Tibial nerve (tissue), 3 donors: ENCODE data around the gene SFXN5.

ENCODE experiments used
- CTCF ChIP-seq, 5 experiments: fragments of 200-600 bp in 3 of 5; fragments of 450-650 bp in 2 of 5; sonication (generic) in 3 of 5; IDR thresholded peaks; one replicate each; pipeline ENCODE4 v1.5.1; 2016 to 2019; ENCODE audit warnings: antibody characterized with exemption in 5 of 5, mild to moderate bottlenecking in 3 of 5, moderate library complexity in 2 of 5
- POLR2A ChIP-seq, 2 donors: fragments of 450-650 bp; IDR thresholded peaks; one replicate each; pipeline ENCODE4 v1.6.1; 2017; ENCODE audit warnings: antibody characterized with exemption in 2 of 2, mild to moderate bottlenecking in 2 of 2, moderate library complexity in 2 of 2

- TF ChIP-seq CTCF (IDR thresholded peaks at IDR 0.05) (no peak), POLR2A (IDR thresholded peaks at IDR 0.05) (no peak)
These were observed 154.8 kb downstream of the SFXN5 start for GRCh38 chr2:72916743-72917137.
